HL-60/S4 treated with retinoic acid at 250 ng/mL for 4 days and 3 days (cell line): ENCODE measurements around the gene POLR3E.

Source experiments
- in situ Hi-C: fragments of 300-500 bp; cut with MboI; formaldehyde crosslinking; loops from 2 replicates; pipeline ENCODE4 v1.7.0; 2022; ENCODE audit warnings: low sequenced_read_pairs

Gene POLR3E

DNA sequence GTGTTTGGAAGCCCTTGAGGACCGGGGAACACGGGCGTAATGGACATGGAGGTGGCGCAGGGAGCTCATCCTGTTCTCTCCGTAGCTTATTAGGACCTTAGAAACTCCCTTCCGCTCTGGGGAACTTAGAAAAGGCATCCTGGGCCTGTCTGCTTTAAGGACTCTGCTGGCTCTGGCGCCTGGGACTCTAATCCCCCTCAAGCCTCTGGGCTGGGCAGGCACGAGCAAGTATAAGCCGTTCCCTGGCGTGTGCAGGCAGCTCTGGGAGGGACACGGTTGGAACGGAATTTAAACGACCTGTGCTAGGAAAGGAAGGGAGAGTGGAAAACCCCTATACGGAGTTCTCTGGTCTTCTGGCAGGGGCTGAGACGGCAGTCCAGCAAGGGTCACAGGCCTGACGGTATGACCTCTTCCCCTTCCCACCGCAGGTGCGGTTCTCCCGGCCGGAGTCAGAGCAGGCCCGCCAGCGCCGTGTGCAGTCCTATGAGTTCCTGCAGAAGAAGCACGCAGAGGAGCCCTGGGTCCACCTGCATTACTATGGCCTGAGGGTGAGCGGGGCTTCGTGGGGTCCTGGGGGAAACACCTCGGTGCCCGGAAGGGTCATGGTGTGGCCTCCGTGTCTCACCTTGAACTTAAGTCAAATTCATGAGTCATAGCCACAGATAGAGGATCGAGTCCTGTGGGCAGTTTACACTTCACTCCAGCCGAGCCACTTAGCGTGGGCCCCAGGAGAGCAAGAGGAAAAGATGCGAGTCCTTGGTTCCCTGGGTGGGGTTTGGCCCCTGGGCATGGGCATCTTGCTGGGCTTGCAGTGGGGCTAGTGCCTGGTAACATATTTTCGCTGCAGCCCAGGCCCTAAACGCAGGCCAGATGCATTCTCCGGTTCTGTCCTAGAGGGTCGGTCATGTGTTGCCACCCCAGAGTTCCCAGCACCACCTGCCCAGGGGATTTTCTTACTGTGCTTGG, 17.7 kb downstream of the POLR3E start:
- in situ Hi-C loops: loop anchor here (25.0 kb wide), 1 partner anchor 1128 kb away; no protein-coding TSS in a partner anchor

GRCh38 chr16:22315979-22316378, 18.8 kb downstream of the POLR3E start:
- in situ Hi-C loops: loop anchor here (25.0 kb wide), 1 partner anchor 1129 kb away; no protein-coding TSS in a partner anchor

GRCh38 chr16:22316411-22316811, 19.2 kb downstream of the POLR3E start:
- in situ Hi-C loops: loop anchor here (25.0 kb wide), 1 partner anchor 1129 kb away; no protein-coding TSS in a partner anchor

- in situ Hi-C loops: loop anchor here (25.0 kb wide), 1 partner anchor 1130 kb away; no protein-coding TSS in a partner anchor
These were observed 19.9 kb downstream of the POLR3E start for GRCh38 chr16:22317001-22317530.

DNA sequence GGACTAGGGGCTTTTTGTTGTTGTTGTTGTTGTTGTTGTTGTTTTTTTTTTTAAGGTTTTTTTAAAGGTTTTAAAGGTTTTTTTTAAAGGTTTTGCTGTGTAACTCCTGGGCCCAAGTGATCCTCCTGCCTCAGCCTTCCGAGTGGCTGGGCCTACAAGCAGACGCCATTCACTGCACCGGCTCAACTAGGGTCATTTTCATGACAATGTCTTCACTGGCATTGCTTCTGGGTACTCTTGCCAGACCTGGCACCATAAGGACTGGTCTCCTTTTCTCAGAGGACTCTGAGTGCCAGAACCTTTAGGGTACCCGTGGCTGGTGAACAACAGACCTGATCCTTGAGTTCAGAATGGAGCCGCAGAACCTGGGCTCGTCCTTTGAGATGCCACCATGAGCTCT, 20.4 kb downstream of the POLR3E start:
- in situ Hi-C loops: loop anchor here (25.0 kb wide), 1 partner anchor 1130 kb away; no protein-coding TSS in a partner anchor

- in situ Hi-C loops: loop anchor here (25.0 kb wide), 1 partner anchor 1132 kb away; no protein-coding TSS in a partner anchor
These were observed 21.6 kb downstream of the POLR3E start for GRCh38 chr16:22318690-22319358.

DNA sequence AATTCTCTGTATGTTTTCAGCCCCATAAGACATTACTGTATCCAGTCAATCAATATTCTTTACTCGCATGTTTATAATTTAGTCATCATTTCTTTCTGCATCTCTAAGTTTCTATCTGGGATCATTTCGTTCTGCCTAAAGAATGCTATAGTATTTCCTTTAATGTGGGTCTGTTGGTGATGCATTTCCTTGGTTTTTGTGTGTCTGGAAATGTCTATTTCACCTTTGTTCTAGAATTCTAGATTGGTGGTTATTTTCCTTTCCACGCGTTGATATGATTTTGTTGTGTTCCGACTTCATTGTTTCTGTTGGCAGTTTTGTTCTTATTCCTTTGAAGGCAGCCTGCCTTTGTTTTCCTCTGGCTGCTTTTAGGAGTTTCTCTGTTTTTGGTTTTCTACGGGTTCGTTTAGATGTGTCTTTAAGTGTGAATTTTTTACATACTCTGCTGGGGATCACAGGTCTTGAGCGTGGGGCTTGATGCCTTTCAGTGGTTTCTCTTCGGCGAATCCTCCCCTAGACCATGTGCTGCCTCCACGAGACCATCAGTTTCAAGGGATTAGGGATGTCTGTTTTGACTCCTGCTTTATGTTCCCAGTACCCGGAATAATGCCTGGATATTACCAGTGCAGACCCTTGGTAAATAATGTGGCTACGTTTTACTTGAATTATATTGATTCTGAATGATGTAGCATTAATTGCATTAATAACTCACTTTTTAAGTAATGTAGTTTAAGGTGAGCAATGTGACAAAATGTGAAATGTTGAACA, 23.5 kb downstream of the POLR3E start:
- in situ Hi-C loops: loop anchor here (25.0 kb wide), 1 partner anchor 1133 kb away; no protein-coding TSS in a partner anchor

GRCh38 chr16:22321340-22322001, 24.3 kb downstream of the POLR3E start:
- in situ Hi-C loops: loop anchor here (25.0 kb wide), 1 partner anchor 1134 kb away; no protein-coding TSS in a partner anchor

DNA sequence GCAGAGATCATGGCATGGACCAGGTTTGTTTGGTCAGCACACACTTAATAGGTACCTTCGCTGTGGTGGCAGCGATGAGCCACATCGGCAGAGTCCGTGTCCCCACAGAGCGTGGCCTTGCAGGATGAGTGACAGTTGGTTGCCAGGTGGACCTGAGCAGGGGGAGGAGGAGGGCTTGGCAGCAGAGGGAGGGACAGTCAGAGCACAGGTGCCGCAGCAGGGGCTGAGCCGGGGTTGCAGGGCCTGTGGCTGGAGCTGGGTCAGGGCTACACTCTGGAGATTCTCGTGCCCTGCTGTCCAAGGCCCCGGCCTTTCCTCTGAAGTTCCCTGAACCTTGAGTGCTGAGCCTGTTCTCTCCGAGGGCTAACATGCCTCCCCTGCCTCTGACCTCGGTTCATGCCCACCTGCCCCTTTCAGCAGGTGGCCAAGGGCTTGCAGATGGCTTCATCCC, 24.8 kb downstream of the POLR3E start:
- in situ Hi-C loops: loop anchor here (25.0 kb wide), 1 partner anchor 1135 kb away; no protein-coding TSS in a partner anchor

GRCh38 chr16:22322741-22323140, 25.5 kb downstream of the POLR3E start:
- in situ Hi-C loops: loop anchor here (25.0 kb wide), 1 partner anchor 1135 kb away; no protein-coding TSS in a partner anchor

DNA sequence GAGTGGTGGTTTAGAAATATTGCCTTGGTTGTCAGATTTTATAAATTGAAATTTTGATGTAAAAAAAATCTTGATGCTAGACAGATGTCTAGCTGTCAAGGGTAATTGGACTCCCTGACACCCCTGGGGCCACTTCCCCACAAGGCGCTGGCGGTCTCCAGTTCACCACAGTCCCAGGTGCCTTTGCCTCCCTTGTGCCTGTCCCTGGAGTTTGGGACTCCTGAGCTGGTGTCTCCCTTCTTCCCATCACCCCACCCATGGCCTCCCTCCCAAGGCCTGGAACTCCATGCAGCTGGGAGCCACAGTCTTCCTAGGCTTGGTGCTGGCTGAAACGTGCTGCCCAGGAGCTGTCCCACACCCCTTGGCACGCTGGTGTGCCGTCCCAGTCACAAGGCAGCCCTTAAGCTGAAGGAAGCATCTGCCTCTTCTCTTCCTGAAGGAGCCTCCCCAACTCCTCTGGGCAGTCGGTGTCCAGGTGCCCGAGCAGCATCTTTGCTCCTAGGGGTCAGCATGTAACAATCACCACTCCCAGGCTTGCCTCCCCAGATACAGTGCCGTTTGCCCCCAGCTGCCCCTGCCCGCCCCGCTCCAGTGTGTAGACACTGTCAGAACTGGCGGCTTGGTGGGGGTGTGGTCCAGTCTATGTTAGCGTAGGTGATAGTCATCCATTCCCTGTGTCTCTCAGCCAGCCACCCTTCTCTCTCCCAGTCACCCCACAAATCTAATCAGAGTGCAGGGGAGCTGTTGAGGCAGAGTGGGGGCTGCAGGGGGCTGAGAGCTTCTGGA, 26.2 kb downstream of the POLR3E start:
- in situ Hi-C loops: loop anchor here (25.0 kb wide), 1 partner anchor 1136 kb away; no protein-coding TSS in a partner anchor

- in situ Hi-C loops: loop anchor here (25.0 kb wide), 1 partner anchor 1137 kb away; no protein-coding TSS in a partner anchor
These were observed 27.0 kb downstream of the POLR3E start for GRCh38 chr16:22323959-22324786.

DNA sequence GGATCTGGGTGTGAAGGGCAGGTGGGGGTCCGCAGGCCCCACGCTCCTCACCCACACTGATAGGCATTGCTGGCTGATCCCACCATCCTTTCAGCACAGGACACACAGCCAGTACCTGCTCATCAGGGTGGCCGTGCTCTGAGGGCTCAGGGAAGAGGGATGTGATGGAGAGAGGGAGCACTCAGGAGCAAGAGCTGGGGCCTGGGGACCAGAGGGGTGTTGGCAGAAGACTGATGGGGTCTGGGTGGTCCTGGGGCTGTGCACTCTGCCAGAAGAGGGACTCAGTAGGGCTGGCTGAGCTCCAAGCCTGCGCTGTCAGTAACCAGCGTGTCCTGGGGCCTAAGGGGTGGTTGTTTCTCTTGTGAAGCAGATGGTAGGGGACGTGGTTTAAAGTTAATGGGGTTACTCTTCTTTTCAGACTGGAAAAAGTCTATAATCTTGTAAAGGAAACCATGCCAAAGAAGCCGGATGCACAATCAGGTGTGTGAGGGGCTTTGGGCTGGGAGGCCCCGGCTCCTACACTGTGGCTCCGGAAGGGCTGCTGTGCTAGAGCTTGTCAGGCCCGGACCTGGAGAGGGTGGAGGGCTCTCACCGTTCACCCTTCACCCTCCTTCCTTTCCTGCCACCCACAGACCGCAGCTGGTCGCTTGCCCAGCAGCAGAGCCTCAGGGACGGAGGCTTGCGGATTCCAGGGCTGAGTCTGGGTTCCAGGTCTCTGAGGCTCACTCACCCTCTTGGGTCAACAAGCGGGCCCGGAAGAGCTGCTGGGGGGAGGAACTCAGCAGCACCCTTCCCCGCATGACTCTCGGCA, 27.8 kb downstream of the POLR3E start:
- in situ Hi-C loops: loop anchor here (25.0 kb wide), 1 partner anchor 1138 kb away; no protein-coding TSS in a partner anchor

DNA sequence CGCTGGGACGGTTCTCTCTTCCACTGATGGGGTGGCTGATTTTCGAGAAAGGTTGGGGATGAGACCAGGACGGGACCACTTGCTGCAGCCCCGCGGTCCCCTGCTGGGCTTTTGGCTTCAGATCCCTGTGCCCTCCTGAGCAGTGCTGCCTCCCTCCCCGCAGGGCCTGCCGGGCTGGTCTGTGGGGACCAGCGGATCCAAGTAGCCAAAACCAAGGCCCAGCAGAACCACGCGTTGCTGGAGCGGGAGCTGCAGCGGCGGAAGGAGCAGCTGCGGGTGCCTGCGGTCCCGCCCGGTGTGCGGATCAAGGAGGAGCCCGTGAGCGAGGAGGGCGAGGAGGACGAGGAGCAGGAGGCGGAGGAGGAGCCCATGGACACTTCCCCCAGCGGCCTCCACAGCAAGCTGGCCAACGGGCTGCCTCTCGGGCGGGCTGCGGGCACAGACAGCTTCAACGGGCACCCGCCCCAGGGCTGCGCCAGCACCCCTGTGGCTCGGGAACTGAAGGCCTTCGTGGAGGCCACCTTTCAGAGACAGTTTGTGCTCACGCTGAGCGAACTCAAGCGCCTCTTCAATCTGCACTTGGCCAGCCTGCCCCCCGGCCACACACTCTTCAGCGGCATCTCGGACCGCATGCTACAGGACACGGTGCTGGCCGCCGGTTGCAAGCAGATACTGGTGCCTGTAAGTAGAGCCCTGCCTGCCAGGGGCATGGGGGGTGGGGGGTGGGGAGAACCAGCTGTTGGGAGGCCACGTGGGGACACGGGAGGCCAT, 28.6 kb downstream of the POLR3E start:
- in situ Hi-C loops: no loop called here

DNA sequence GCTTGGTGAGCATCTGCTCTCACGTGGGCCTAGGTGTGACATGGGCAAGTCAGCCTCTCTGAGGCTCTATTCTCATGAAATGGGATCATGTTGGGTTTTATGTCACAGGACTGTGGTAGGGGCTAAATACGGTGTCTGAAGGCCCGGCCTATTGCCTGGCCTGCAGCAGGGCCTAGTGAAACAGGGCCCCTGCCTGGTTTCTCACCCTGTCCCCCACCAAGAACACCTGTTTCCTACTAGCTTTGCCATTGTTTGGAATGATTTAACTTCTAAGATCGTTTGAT, 29.1 kb downstream of the POLR3E start:
- in situ Hi-C loops: no loop called here

- in situ Hi-C loops: no loop called here
These were observed 29.7 kb downstream of the POLR3E start for GRCh38 chr16:22326771-22327445.
